HCT116 (cell line): ENCODE measurements around the gene RALGPS1. TPM values are rescaled to one million over a fixed set of nuclear protein-coding genes. Genes with fewer than 3 reads are reported as not detected.

Source experiments
- ATAC-seq: fragments of 200-7000 bp; cut with Tn5 transposase; 2 replicates; pipeline ENCODE4 v1.9.1; 2020; ENCODE audit warnings: mild to moderate bottlenecking, moderate library complexity
- BruUV-seq: library from RNA; stranded (reverse); fragments of 400-500 nt; replicated peaks from 2 replicates; lab custom pipeline; 2021; lab: Mats Ljungman, UMichigan
- CTCF ChIA-PET: fragments of 300-600 bp; sonication (Branson Sonifier 250); formaldehyde crosslinking; loops from one replicate; lab custom pipeline; 2021; ENCODE audit warnings: antibody characterized with exemption; lab: Charles Lee
- POLR2A ChIA-PET: fragments of 300-600, 350-600 bp; sonication (Branson Sonifier 250); formaldehyde crosslinking; loops from one replicate; lab custom pipeline; 2021; ENCODE audit warnings: antibody characterized with exemption; lab: Charles Lee
- RAD21 ChIA-PET, 2 experiments: fragments of 300-600 bp; sonication (Branson Sonifier 250); formaldehyde crosslinking; loops; one replicate each; lab custom pipeline; 2023; ENCODE audit warnings: low total read pairs in 2 of 2; ENCODE audit not compliant: uncharacterized antibody in 2 of 2, unreplicated experiment in 2 of 2, low non-redundant PET in 1 of 2; lab: Charles Lee
- DNase-seq: peaks from one replicate; pipeline ENCODE4 v3.0.0-alpha.2; 2010; ENCODE audit warnings: low read depth, low spot score
- H2AFZ ChIP-seq: fragments of 200-600 bp; shearing (Covaris generic), sonication (generic); 2 replicates; pipeline ENCODE4 v1.6.1; 2017; ENCODE audit warnings: low read depth, mixed run types, mixed read lengths, antibody characterized with exemption, low read length; ENCODE audit not compliant: poor library complexity, severe bottlenecking
- H3K27ac ChIP-seq: 2 replicates; pipeline ENCODE4 v1.5.1; 2012; ENCODE audit warnings: low read depth, low read length
- H3K27me3 ChIP-seq: fragments of 200-600 bp; sonication (generic); 2 replicates; pipeline ENCODE4 v1.6.1; 2016; ENCODE audit warnings: mixed run types, low read length, mixed read lengths; ENCODE audit not compliant: insufficient read depth
- H3K36me3 ChIP-seq, 2 experiments: fragments of 200-500 bp in 1 of 2; fragments of 200-600 bp in 1 of 2; sonication (Bioruptor generic) in 1 of 2; sonication (generic) in 1 of 2; 2 replicates each; pipeline versions ENCODE4 v1.5.1 to v1.6.1; 2014 to 2016; ENCODE audit warnings: low read length in 2 of 2, inconsistent platforms in 1 of 2, mixed read lengths in 1 of 2, mixed run types in 1 of 2; ENCODE audit not compliant: insufficient read depth in 2 of 2, control insufficient read depth in 1 of 2
- H3K4me1 ChIP-seq, 2 experiments: fragments of 200-600 bp in 1 of 2; sonication (generic) in 1 of 2; 2 replicates each; pipeline versions ENCODE4 v1.5.1 to v1.6.1; 2012 to 2017; ENCODE audit warnings: low read length in 2 of 2, inconsistent platforms in 1 of 2, mild to moderate bottlenecking in 1 of 2, mixed read lengths in 1 of 2, mixed run types in 1 of 2, moderate library complexity in 1 of 2; ENCODE audit not compliant: insufficient read depth in 2 of 2, control insufficient read depth in 1 of 2
- H3K4me2 ChIP-seq: fragments of 200-600 bp; sonication (generic); 2 replicates; pipeline ENCODE4 v1.6.1; 2017; ENCODE audit warnings: mixed run types, low read length, mixed read lengths
- H3K4me3 ChIP-seq, 2 experiments: fragments of 200-600 bp in 1 of 2; sonication (generic) in 1 of 2; replicated peaks in 1 of 2; 2 replicates each; pipeline ENCODE4 v1.5.1; 2011 to 2016; ENCODE audit warnings: low read length in 2 of 2, control low read depth in 1 of 2, low read depth in 1 of 2, mild to moderate bottlenecking in 1 of 2, mixed read lengths in 1 of 2, mixed run types in 1 of 2
- H3K79me2 ChIP-seq: fragments of 200-600 bp; sonication (generic); 2 replicates; pipeline ENCODE4 v1.6.1; 2017; ENCODE audit warnings: mild to moderate bottlenecking, mixed run types, low read length, moderate library complexity, mixed read lengths; ENCODE audit not compliant: insufficient read depth
- H3K9ac ChIP-seq: fragments of 200-600 bp; sonication (generic); 2 replicates; pipeline ENCODE4 v1.6.1; 2016; ENCODE audit warnings: low read length, mixed read lengths
- H3K9me2 ChIP-seq: fragments of 200-600 bp; sonication (generic), shearing (Covaris generic); 2 replicates; pipeline ENCODE4 v1.6.1; 2017; ENCODE audit warnings: mixed run types, mild to moderate bottlenecking, moderate library complexity; ENCODE audit not compliant: insufficient read depth
- H3K9me3 ChIP-seq, 2 experiments: fragments of 200-500 bp in 1 of 2; fragments of 200-600 bp in 1 of 2; sonication (Bioruptor generic) in 1 of 2; sonication (generic) in 1 of 2; 2 replicates each; pipeline ENCODE4 v1.6.1; 2014 to 2017; ENCODE audit warnings: low read length in 2 of 2, mixed read lengths in 2 of 2, inconsistent platforms in 1 of 2, low read depth in 1 of 2, mild to moderate bottlenecking in 1 of 2, mixed run types in 1 of 2, moderate library complexity in 1 of 2; ENCODE audit not compliant: control insufficient read depth in 1 of 2, insufficient read depth in 1 of 2
- H4K20me1 ChIP-seq: fragments of 200-600 bp; sonication (generic), shearing (Covaris generic); 2 replicates; pipeline ENCODE4 v1.6.1; 2017; ENCODE audit warnings: mixed run types, mild to moderate bottlenecking, moderate library complexity; ENCODE audit not compliant: insufficient read depth
- CBX3 ChIP-seq: IDR thresholded peaks from 2 replicates; pipeline ENCODE4 v1.6.1; 2012; ENCODE audit warnings: low read depth
- CEBPB ChIP-seq: IDR thresholded peaks from 2 replicates; pipeline ENCODE4 v1.6.1; 2012; ENCODE audit warnings: low read depth
- CTCF ChIP-seq, 3 experiments: fragments of 200-600 bp in 1 of 3; sonication (generic) in 1 of 3; IDR thresholded peaks in 2 of 3; conservative IDR thresholded peaks in 1 of 3; 2 replicates each; pipeline ENCODE4 v1.5.1; 2012 to 2017; ENCODE audit warnings: low read depth in 2 of 3, low read length in 2 of 3, antibody characterized with exemption in 1 of 3, borderline replicate concordance in 1 of 3, control low read depth in 1 of 3, mild to moderate bottlenecking in 1 of 3, mixed read lengths in 1 of 3, mixed run types in 1 of 3, moderate library complexity in 1 of 3; ENCODE audit not compliant: insufficient read depth in 1 of 3
- EGR1 ChIP-seq: IDR thresholded peaks from 2 replicates; pipeline ENCODE4 v1.6.1; 2012; ENCODE audit warnings: low read depth
- ELF1 ChIP-seq: IDR thresholded peaks from 2 replicates; pipeline ENCODE4 v1.6.1; 2012; ENCODE audit warnings: low read depth, borderline replicate concordance
- EZH2 ChIP-seq: fragments of 200-600 bp; sonication (generic); IDR thresholded peaks from 2 replicates; pipeline ENCODE4 v1.6.1; 2017; ENCODE audit warnings: antibody characterized with exemption, mixed run types
- EZH2phosphoT487 ChIP-seq: fragments of 200-600 bp; IDR thresholded peaks from 2 replicates; pipeline ENCODE4 v1.6.1; 2018; ENCODE audit warnings: antibody characterized with exemption, borderline replicate concordance
- FOSL1 ChIP-seq: IDR thresholded peaks from 2 replicates; pipeline ENCODE4 v1.6.1; 2012; ENCODE audit warnings: low read depth
- JUND ChIP-seq: IDR thresholded peaks from 2 replicates; pipeline ENCODE4 v1.6.1; 2012
- POLR2A ChIP-seq: IDR thresholded peaks from 2 replicates; pipeline ENCODE4 v1.7.0; 2011; ENCODE audit warnings: borderline replicate concordance; ENCODE audit not compliant: insufficient read depth, insufficient read length; ENCODE audit errors: extremely low read depth
- POLR2AphosphoS5 ChIP-seq: IDR thresholded peaks from 2 replicates; pipeline ENCODE4 v1.6.1; 2011; ENCODE audit warnings: mild to moderate bottlenecking, low read depth, low read length, moderate library complexity
- RAD21 ChIP-seq: IDR thresholded peaks from 2 replicates; pipeline ENCODE4 v1.6.1; 2012; ENCODE audit warnings: low read depth, mild to moderate bottlenecking
- SIN3A ChIP-seq: IDR thresholded peaks from 2 replicates; pipeline ENCODE4 v1.6.1; 2012; ENCODE audit warnings: low read depth
- SP1 ChIP-seq: IDR thresholded peaks from 2 replicates; pipeline ENCODE4 v1.6.1; 2012; ENCODE audit warnings: low read depth
- YY1 ChIP-seq: IDR thresholded peaks from 2 replicates; pipeline ENCODE4 v1.6.1; 2011; ENCODE audit warnings: low read length, low read depth, moderate library complexity, mild to moderate bottlenecking; ENCODE audit not compliant: insufficient replicate concordance; ENCODE audit errors: extremely low read depth
- ZBTB33 ChIP-seq: IDR thresholded peaks from 2 replicates; pipeline ENCODE4 v1.6.1; 2011; ENCODE audit warnings: mild to moderate bottlenecking, low read length, moderate library complexity; ENCODE audit not compliant: insufficient replicate concordance; ENCODE audit errors: extremely low read depth
- ZFX ChIP-seq: fragments of 450-650 bp; IDR thresholded peaks from 2 replicates; pipeline ENCODE4 v1.6.1; 2017
- ZNF274 ChIP-seq: fragments of 200-500 bp; sonication (Bioruptor generic); IDR thresholded peaks from 2 replicates; pipeline ENCODE4 v1.6.1; 2014; ENCODE audit warnings: mild to moderate bottlenecking, low read depth, low read length, inconsistent platforms
- intact Hi-C: fragments of 100-400 bp; cut with micrococcal nuclease; formaldehyde crosslinking; loops from 2 replicates; pipeline ENCODE4 v1.10.0; 2022
- total RNA-seq: library from RNA; stranded (reverse); gene quantifications from one replicate; pipeline ENCODE4 v1.2.1, GENCODE V29; 2021; ENCODE audit not compliant: unreplicated experiment
- TF ChIP-seq, protein P1 (sequence below): IDR thresholded peaks from 2 replicates; pipeline ENCODE4 v1.6.1; 2012

The RALGPS1 gene
- total RNA-seq, 1 experiment from 2014 or later, result 7.6 TPM

GRCh38 chr9:127067603-127068220 lies 153.1 kb downstream of the RALGPS1 start (continued):
- TF ChIP-seq, protein P1, sequence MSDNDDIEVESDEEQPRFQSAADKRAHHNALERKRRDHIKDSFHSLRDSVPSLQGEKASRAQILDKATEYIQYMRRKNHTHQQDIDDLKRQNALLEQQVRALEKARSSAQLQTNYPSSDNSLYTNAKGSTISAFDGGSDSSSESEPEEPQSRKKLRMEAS, result peak; percentile 41; the same call in 1 of the 2 replicates
- 0 out of 2 replicates have a peak, but pooled peaks have one; percentile 16 for TF ChIP-seq RAD21
- no peak for TF ChIP-seq ZFX

DNA sequence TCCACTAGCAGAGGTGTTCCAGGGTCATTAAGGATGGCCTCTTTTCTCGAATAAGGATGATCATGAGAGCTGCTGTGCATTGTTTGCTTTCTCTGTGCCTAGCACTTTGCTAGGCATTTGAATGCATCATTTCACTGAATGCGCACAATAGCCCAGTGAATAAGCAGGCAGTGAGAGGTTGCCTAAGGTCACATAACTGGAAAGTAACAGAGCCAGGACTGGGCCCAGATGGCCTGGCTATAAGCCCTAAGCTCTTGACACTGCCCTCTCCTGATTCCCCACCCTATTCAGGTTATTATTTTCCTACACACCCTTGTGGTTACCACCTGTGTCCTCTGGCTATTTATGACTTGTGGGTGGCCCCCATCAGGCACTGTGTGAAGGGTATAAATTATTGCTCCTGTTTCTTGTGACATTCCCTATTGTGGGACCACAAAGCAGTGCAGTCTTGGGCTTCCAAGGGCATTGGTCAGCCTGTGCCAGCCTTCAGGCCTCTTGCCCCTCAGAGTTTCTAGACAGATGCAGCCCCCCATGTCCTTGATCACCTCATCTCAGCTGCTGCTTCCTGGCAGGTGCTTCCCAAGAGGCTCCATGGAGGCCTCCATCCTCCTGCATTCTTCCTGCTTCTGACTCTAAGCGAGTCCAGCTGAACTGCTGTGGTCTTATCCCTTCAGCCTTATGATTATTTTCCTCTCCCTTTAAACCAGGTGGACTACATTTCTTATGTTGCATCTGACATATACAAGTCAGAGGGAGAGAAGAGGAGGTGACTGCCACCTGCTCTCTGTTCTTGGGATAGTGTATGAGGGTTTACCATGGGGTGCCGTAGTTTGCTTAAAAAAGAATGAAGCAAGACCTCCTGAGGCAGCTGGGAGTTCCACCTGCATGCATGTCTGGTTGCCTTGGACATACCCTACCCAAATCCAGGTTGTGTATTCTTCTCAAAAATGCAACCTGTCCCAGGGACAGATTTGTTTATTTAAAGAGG lies 160.3 kb downstream of the RALGPS1 start:
- Histone ChIP-seq H3K9ac (no peak overlapping the region), H3K36me3 (no peaks in the 10 kb centered on the region), H3K4me2 (no peak overlapping the region), H3K4me3 (no peak overlapping the region), H3K27ac (no peak overlapping the region), H3K79me2 (no peaks in the 10 kb centered on the region), H3K4me1 (peaks cover 4 to 21% of the 10 kb centered on the region in 2 experiments; a peak in 3 of 4 replicates), H4K20me1 (no peaks in the 10 kb centered on the region), H3K9me2 (no peaks in the 10 kb centered on the region), H3K27me3 (no peaks in the 10 kb centered on the region), H3K9me3 (no peaks in the 10 kb centered on the region; a peak in 1 of 4 replicates), H2AFZ (no peak overlapping the region)
- TF ChIP-seq, protein P1, result no peak
- TF ChIP-seq POLR2A, result no peak
- TF ChIP-seq CEBPB, result no peak
- no peak for TF ChIP-seq EZH2
- no peak for TF ChIP-seq FOSL1
- no peak for TF ChIP-seq EZH2phosphoT487
- TF ChIP-seq CTCF (IDR thresholded peaks at IDR 0.05 in 2 of 3, conservative IDR thresholded peaks at IDR 0.05 in 1 of 3; ENCODE audit: borderline replicate concordance in 1 of 3, insufficient read depth in 1 of 3, low read depth in 2 of 3, low read length in 2 of 3), result no peak
- TF ChIP-seq ZFX, result no peak
- no peak for TF ChIP-seq JUND
- TF ChIP-seq YY1, result no peak
- no peak for TF ChIP-seq SP1
- no peak for TF ChIP-seq ZBTB33
- TF ChIP-seq ZNF274, result no peak
- no peak for TF ChIP-seq RAD21
- no peak for TF ChIP-seq POLR2AphosphoS5
- no peak for TF ChIP-seq SIN3A
- TF ChIP-seq ELF1, result no peak
- no peak for TF ChIP-seq CBX3
- TF ChIP-seq EGR1, result no peak
- BruUV-seq, result no TSS peak
- ATAC-seq, result peak; percentile 30; the same call in 1 of the 2 replicates
- intact Hi-C loops, result no loop called here
- ChIA-PET RAD21 (interaction anchor here in 1 of 2 experiments (0.9 kb wide), 1 partner anchor 117 kb away, joined by 3 read pairs; no protein-coding TSS in a partner anchor), POLR2A (no interaction called here), CTCF (no interaction called here)
- DNase-seq, result no peak
